Measurements from ENCODE around the gene TRIM65.
"Not testable (repeated sequence)": the region's sequence is repeated elsewhere in the genome, so short reads cannot be mapped to it uniquely, and the experiment has no call there.

The TRIM65 gene

DNA sequence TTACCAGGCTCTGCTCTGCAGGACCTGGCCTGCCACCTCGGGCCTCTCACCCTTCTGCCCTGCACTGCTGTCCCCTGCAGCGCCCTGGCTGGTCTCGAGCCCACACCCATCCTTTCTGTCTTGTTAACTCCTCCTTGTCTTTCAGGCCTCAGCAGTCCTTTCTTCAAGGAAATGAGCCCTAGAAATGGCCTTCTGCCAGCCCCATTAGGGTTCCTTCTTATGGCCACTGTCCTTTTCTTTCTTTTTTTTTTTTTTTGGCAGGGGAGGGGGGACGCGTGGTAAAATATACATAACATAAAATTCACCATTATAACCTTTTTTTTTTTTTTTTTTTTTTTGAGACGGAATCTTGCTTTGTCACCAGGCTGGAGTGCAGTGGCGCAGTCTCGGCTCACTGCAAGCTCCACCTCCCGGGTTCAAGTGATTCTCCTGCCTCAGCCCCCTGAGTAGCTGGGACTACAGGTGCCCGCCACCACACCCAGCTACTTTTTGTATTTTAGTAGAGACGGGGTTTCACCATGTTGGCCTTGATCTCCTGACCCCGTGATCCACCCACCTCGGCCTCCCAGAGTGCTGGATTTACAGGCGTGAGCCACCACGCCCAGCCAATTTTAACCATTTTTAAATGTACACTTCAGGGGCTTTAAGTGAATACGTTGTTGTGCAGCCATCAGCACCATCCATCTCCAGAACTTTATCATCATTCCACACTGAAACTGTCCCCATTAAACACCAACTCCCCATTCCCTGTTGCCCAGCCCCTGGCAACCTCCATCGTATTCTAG lies 31.2 kb downstream of the TRIM65 start:
- not testable (repeated sequence) for H3K27me3 Mint-ChIP-seq (ENCODE audit: low read depth); H3K36me3 Mint-ChIP-seq (ENCODE audit: low read depth); H3K9me3 Mint-ChIP-seq
- Mint-ChIP-seq H3K4me1 (ENCODE audit: low read depth) (peaks cover 30% of the 10 kb centered on the region), H3K4me3 (peak overlapping the region; percentile 14), H3K27ac (peak overlapping the region; percentile 94)

DNA sequence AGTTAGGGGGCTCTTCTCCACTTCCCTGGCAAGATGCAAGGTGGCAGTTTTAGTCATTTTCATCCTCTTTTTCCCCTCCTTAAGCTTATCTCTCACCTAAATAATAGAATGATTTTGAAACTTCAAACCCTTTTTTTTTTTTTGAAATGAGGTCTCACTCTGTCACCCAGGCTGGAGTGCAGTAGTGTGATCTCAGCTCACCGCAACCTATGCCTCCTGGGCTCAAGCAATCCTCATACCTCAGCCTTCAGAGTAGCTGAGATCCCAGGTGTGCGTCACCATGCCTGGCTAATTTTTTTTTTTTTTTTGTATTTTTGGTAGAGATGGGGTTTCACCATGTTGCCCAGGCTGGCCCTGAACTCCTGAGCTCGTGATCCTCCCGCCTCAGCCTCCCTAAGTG lies 31.9 kb downstream of the TRIM65 start:
- not testable (repeated sequence) for H3K27me3 Mint-ChIP-seq (ENCODE audit: low read depth); H3K36me3 Mint-ChIP-seq (ENCODE audit: low read depth); H3K9me3 Mint-ChIP-seq
- H3K27ac Mint-ChIP-seq = peak overlapping the region; percentile 94
- peaks cover 30% of the 10 kb centered on the region for H3K4me1 Mint-ChIP-seq (ENCODE audit: low read depth)
- H3K4me3 Mint-ChIP-seq = peak overlapping the region; percentile 68

DNA sequence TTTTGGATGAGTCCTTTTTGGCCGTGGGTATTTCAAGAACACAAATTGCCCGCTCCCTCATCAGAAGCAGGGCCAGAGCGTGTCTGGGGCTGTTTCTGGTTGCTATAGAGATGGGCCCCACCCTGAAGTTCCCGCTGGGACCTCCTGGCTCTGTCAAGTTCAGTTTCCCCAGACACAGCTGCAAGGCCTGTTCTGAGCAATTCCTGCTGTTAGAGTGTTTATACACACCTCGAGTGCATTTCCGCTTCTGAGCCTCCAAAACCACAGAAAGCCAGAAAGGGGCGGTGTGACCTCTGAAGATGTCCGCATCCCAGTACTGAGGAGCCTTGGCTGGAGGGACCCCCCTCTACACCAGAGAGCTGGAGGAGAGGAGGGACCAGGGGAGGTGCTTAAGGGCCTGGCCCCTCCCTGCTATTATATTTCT lies 32.3 kb downstream of the TRIM65 start:
- Mint-ChIP-seq H3K4me3 (peak overlapping the region; percentile 68), H3K4me1 (ENCODE audit: low read depth) (peaks cover 30% of the 10 kb centered on the region), H3K27ac (peak overlapping the region; percentile 94), H3K36me3 (ENCODE audit: low read depth) (no peaks in the 10 kb centered on the region), H3K27me3 (ENCODE audit: low read depth) (no peaks in the 10 kb centered on the region), H3K9me3 (no peaks in the 10 kb centered on the region)

DNA sequence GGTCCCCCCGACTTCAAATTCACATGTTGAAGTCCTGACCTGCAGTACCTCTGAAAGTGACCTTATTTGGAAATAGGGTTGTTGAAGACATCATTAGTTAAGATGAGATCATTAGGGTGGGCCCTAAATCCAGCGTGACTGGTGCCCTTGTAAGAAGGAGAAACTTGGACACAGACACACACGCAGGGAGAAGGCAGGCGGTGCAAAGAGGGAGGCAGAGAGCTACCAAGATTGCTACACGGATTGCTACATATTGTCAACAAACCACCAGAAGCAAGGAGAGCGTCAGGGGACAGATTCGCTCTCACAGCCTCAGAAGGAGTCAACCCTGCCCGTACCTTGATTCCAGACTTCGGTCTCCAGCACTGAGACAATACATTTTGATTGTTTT lies 34.8 kb downstream of the TRIM65 start:
- H3K27ac Mint-ChIP-seq = peak overlapping the region; percentile 46
- H3K4me1 Mint-ChIP-seq (ENCODE audit: low read depth) = peaks cover 39% of the 10 kb centered on the region
- no peaks in the 10 kb centered on the region for H3K9me3 Mint-ChIP-seq
- no peaks in the 10 kb centered on the region for H3K27me3 Mint-ChIP-seq (ENCODE audit: low read depth)
- H3K36me3 Mint-ChIP-seq (ENCODE audit: low read depth) = no peaks in the 10 kb centered on the region
- no peak overlapping the region for H3K4me3 Mint-ChIP-seq

DNA sequence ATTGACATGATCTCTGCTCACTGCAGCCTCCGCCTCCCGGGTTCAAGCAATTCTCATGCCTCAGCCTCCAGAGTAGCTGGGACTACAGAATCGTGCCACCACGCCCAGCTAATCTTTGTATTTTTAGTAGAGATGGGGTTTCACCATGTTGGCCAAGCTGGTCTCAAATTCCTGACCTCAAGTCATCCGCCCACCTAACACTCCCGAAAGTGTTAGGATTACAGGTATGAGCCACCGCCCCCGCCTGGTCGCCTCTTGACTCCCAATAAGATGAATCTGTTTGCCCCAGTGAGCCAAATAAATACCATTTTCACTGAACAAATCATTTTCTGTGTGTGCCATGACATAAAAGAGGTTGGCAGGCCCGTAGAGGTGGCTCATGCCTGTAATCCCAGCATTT lies 37.4 kb downstream of the TRIM65 start:
- H3K36me3 Mint-ChIP-seq (ENCODE audit: low read depth); H3K4me3 Mint-ChIP-seq; H3K9me3 Mint-ChIP-seq; H3K27me3 Mint-ChIP-seq (ENCODE audit: low read depth): not testable (repeated sequence)
- Mint-ChIP-seq H3K4me1 (ENCODE audit: low read depth) (peaks cover 33% of the 10 kb centered on the region), H3K27ac (peak overlapping the region; percentile 59)

DNA sequence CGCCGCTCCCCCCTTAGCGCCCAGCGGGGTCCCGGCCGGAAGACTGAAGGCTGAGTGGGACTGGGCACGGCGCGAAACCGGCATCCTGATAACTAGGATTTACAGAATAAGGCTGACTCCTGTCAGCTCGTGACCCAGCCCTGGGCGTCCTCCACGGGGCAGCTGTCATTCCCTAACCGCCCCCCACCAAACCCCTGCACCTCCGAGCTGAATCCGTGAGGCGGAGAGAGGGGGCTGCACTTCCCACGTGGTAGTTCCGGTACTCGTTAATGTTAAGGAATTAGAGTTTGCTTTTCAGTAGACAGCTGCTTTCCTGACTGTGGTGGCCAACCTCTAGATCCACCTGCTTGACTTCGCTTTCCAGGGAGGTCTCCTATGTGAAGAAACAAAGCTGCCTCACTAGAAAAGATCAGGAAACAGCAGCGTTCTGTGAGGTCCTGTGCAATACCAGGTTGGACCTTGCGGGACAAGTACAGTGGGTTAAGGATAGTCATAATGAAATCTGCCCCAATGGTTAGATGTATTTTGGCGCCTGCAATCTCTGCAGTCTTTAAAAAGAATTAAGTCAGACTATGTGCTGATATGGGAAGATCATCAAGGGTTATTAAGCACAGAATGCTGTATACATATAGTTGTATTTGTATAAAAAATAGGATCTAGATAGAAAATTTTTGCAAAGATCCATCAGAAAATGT lies 40.5 kb downstream of the TRIM65 start:
- Mint-ChIP-seq H3K27ac (peak overlapping the region; percentile 79), H3K36me3 (ENCODE audit: low read depth) (no peaks in the 10 kb centered on the region), H3K9me3 (no peaks in the 10 kb centered on the region), H3K4me3 (no peak overlapping the region), H3K27me3 (ENCODE audit: low read depth) (no peaks in the 10 kb centered on the region), H3K4me1 (ENCODE audit: low read depth) (peaks cover 32% of the 10 kb centered on the region)

DNA sequence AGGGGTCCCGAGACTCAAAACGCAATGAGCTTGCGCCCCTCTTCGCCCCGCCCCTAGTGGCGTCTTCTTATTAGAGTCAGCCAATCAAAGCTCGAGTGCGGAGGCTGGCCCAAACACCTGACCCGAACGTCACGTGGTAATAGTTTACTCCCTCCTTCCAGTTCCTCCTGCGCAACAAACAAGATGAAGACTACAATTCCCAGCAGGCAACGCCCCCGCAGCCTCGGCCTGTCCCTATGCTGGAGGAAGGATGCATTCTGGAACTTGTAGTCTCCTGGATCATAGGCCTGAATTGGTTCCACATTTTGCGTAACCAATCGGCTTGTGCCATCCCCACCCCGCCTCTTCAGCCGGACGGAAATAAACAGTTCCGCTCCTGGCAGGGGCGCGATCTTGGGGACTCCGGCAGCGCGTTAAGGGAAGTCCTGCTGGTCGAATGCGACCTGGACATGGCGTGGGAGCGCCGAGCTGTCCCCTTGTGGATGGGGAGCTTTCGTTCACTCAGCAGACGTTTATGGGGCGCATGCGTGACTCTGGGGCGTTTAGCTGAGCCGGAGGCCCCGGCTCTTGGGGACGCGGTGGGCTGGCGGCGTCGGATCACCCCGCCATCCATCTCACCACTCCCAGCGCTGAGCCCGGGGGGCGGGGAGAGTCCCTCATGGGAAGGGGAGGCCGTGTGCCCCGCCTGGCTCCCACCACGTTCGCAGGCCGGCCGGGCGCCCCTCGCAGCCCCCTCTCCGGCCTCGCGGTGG lies 41.3 kb downstream of the TRIM65 start, which contains the start of gene WBP2:
TSS of gene WBP2 (minus strand) at position 26 of the 752 bp plus-strand sequence. CDS start 38 bp downstream, outside the sequence.
- peaks cover 2% of the 10 kb centered on the region for H3K36me3 Mint-ChIP-seq (ENCODE audit: low read depth)
- no peaks in the 10 kb centered on the region for H3K27me3 Mint-ChIP-seq (ENCODE audit: low read depth)
- H3K9me3 Mint-ChIP-seq = no peaks in the 10 kb centered on the region
- peaks cover 29% of the 10 kb centered on the region for H3K4me1 Mint-ChIP-seq (ENCODE audit: low read depth)
- H3K27ac Mint-ChIP-seq = peak within 1 kb of the TSS; percentile 79
- H3K4me3 Mint-ChIP-seq = no peak within 1 kb of the TSS

DNA sequence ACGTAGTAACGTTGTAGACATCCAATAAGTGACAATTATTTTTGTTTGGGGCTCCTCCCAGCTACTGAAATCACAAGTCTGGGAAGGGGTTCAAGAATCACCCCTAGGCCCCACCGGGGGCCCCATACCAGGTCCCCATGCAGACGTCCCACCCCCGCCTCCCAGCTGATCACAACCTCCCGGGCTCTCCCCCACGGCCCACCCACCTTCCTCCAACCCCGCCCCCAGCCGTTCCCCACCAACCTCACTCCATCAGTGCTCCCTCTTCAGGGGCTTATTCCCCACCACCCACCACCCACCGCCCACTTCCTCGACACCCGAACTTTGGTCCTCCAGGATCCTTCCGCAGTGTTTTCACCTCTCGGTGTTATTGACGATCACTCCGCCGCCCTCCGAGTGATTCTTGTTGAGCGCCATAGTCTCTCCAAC lies 41.9 kb downstream of the TRIM65 start:
- Mint-ChIP-seq H3K4me3 (no peak overlapping the region), H3K27ac (no peak overlapping the region), H3K4me1 (ENCODE audit: low read depth) (peaks cover 29% of the 10 kb centered on the region), H3K27me3 (ENCODE audit: low read depth) (no peaks in the 10 kb centered on the region), H3K36me3 (ENCODE audit: low read depth) (peaks cover 3% of the 10 kb centered on the region), H3K9me3 (no peaks in the 10 kb centered on the region)

DNA sequence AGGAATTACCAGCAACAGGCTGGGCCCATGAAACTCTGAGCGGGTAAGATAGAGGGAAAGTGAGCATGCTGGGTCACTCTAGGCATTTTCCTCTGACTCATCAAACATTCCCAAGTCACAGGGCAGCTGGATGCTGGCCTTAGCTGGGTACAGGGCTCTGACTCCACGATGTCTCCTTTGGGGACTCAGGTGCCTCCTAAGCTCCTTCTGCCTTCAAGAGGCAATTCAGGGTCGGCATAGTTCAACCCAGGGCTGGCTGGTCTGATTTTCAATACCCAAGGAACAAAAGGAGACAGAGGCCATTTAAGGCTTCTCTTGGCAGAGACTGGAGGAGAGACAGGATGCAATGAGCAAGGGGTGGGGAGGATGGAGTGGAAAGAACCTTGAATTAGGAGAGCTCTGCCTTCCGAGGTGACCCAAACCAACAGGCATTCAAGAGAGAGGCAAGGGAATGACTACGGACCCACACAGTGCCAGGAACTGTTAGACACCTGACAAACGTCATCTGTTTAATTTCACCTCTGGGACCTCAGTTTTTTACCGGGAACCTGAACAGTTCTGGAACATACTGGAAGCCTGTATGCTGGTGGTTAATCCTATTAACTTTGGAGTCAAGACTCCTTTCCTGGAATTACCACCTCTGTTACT lies 42.5 kb downstream of the TRIM65 start:
- H3K9me3 Mint-ChIP-seq = no peaks in the 10 kb centered on the region
- H3K27me3 Mint-ChIP-seq (ENCODE audit: low read depth) = no peaks in the 10 kb centered on the region
- H3K36me3 Mint-ChIP-seq (ENCODE audit: low read depth) = peaks cover 8% of the 10 kb centered on the region
- H3K27ac Mint-ChIP-seq = peak overlapping the region; percentile 78
- peaks cover 27% of the 10 kb centered on the region for H3K4me1 Mint-ChIP-seq (ENCODE audit: low read depth)
- no peak overlapping the region for H3K4me3 Mint-ChIP-seq

DNA sequence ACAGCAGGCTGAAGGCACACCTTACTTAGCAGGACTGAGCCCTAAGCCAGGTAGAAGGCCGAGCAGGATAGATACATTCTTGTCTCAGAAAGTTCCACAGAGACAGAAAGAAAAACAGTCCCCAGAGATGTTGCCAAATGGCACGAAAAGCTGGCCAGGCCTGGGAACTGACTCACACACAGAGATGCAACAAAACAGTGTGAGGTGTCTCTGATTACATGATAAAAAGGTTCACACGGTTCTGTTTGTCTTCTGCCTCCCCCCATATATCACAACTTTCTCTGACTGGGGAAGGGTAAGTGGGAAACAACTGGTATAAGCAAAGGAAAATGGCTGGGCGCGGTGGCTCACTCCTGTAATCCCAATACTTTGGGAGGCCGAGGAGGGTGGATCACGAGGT lies 43.3 kb downstream of the TRIM65 start:
- Mint-ChIP-seq H3K9me3 (no peaks in the 10 kb centered on the region), H3K4me3 (no peak overlapping the region), H3K4me1 (ENCODE audit: low read depth) (peaks cover 24% of the 10 kb centered on the region), H3K27me3 (ENCODE audit: low read depth) (no peaks in the 10 kb centered on the region), H3K36me3 (ENCODE audit: low read depth) (peaks cover 9% of the 10 kb centered on the region), H3K27ac (no peak overlapping the region)

DNA sequence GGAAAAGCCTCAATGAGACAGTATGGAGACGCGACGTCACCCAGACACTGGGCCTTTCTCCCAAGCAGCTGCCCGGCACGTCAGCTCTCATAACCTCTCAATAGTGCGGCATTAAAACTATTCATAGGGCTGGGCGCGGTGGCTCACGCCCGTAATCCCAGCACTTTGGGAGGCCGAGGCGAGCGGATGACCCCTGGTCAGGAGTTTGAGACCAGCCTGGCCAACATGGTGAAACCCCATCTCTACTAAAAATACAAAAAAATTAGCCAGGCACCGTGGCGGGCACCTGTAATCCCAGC lies 45.1 kb downstream of the TRIM65 start:
- not testable (repeated sequence) for H3K4me3 Mint-ChIP-seq; H3K27ac Mint-ChIP-seq; H3K9me3 Mint-ChIP-seq; H3K27me3 Mint-ChIP-seq (ENCODE audit: low read depth)
- Mint-ChIP-seq H3K4me1 (ENCODE audit: low read depth) (peaks cover 28% of the 10 kb centered on the region), H3K36me3 (ENCODE audit: low read depth) (peaks cover 19% of the 10 kb centered on the region)

DNA sequence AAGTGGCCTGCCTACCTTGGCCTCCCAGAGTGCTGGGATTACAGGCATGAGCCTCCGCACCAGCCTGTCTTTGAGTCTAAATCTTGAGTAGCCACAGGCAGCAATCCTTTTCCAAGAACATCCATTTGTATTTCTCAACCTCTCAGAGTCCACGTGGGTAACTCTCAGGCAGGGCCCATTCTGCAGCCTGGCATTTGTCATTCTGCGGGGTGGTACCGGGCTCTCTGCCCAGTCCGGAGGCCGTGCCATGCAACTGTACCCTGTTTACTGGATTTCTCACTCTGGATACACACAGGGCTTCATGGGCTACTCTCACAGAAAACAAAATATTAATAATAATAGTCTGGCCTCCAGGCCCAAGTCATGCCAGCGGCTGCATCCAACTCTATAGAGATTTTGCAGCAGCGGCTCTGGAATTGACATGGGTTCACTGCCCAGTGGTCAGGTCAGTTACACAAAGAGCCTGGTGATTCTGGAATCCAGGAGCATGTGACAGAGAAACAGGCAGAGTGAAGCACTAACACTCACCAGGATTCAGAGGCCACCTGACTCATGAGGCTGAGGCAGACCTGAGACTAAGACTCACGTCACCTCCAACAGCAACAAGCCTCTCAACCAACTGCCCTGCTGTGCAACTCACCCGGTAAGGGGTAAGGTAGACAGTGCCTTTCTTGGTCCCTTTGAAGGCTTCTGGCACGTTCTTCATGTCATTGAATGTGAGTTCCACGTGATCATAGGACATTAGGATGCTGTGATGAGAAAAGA lies 45.6 kb downstream of the TRIM65 start:
- peaks cover 21% of the 10 kb centered on the region for H3K36me3 Mint-ChIP-seq (ENCODE audit: low read depth)
- no peak overlapping the region for H3K27ac Mint-ChIP-seq
- no peaks in the 10 kb centered on the region for H3K9me3 Mint-ChIP-seq
- no peak overlapping the region for H3K4me3 Mint-ChIP-seq
- H3K4me1 Mint-ChIP-seq (ENCODE audit: low read depth) = peaks cover 23% of the 10 kb centered on the region
- H3K27me3 Mint-ChIP-seq (ENCODE audit: low read depth) = no peaks in the 10 kb centered on the region

DNA sequence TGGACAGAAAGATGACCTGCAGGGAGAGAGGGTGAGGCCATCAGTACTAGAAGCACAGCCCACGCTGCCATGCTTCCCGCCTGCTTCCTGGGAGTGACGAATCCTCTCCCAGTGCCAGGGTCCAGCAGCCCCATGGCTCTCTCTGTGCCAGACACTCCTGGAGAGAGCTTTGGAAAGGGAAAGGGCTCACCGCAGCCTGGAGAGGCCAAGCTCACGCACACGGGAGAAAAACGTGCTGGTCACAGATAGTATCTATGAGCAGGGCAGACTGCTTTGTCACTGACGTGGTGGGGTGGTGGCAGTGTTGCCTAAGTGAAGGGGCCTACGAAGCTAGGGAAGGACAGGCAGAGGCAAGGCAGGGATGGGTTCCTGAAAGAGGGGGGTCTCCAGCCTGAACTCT lies 47.0 kb downstream of the TRIM65 start:
- H3K4me3 Mint-ChIP-seq = no peak overlapping the region
- H3K9me3 Mint-ChIP-seq = no peaks in the 10 kb centered on the region
- H3K4me1 Mint-ChIP-seq (ENCODE audit: low read depth) = peaks cover 26% of the 10 kb centered on the region
- peaks cover 29% of the 10 kb centered on the region for H3K36me3 Mint-ChIP-seq (ENCODE audit: low read depth)
- H3K27me3 Mint-ChIP-seq (ENCODE audit: low read depth) = no peaks in the 10 kb centered on the region
- H3K27ac Mint-ChIP-seq = no peak overlapping the region

DNA sequence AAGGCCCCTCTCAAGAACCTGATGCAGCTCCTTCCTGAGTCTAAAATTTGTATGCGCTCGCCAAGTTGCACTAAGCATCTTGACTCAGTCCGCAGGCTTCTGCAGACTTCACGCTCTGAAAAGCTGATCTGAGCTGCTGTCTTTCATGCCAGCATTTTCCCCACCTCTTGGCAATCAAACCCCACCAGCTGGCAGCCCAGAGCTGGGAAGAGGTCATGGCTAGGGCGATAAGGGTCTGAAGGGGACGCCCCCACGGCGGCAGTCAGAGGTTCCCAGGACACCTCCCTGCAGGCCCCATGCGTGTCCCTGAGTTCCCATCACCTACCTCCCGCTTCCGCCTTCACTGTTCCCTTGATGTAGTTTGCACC lies 47.5 kb downstream of the TRIM65 start:
- no peak overlapping the region for H3K4me3 Mint-ChIP-seq
- H3K27me3 Mint-ChIP-seq (ENCODE audit: low read depth) = no peaks in the 10 kb centered on the region
- H3K27ac Mint-ChIP-seq = no peak overlapping the region
- peaks cover 29% of the 10 kb centered on the region for H3K36me3 Mint-ChIP-seq (ENCODE audit: low read depth)
- H3K4me1 Mint-ChIP-seq (ENCODE audit: low read depth) = peaks cover 23% of the 10 kb centered on the region
- H3K9me3 Mint-ChIP-seq = no peaks in the 10 kb centered on the region
